Esophagus (tissue), 2 donors: ENCODE measurements around the gene ITGB8. TPM values are rescaled to one million over a fixed set of nuclear protein-coding genes. Genes with fewer than 3 reads are reported as not detected.

Experiments used
- H3K27ac ChIP-seq, 2 donors: one replicate each; pipeline ENCODE4 v1.5.1; 2013; ENCODE audit warnings: low read depth in 2 of 2, mild to moderate bottlenecking in 2 of 2, inconsistent platforms in 1 of 2, low read length in 1 of 2, moderate library complexity in 1 of 2
- H3K27me3 ChIP-seq, 2 donors: one replicate each; pipeline ENCODE4 v1.6.1; 2013; ENCODE audit warnings: low read length in 2 of 2, control low read depth in 1 of 2, mild to moderate bottlenecking in 1 of 2; ENCODE audit not compliant: insufficient read depth in 2 of 2, control insufficient read depth in 1 of 2
- H3K36me3 ChIP-seq, 2 donors: one replicate each; pipeline ENCODE4 v1.6.1; 2013; ENCODE audit warnings: low read length in 1 of 2; ENCODE audit not compliant: control insufficient read depth in 2 of 2, insufficient read depth in 2 of 2
- H3K4me1 ChIP-seq, 2 donors: one replicate each; pipeline ENCODE4 v1.6.1; 2013; ENCODE audit warnings: low read length in 1 of 2; ENCODE audit not compliant: control insufficient read depth in 2 of 2, insufficient read depth in 2 of 2
- H3K4me3 ChIP-seq, 2 donors: one replicate each; pipeline ENCODE4 v1.5.1; 2013; ENCODE audit warnings: low read length in 2 of 2, mild to moderate bottlenecking in 2 of 2, low read depth in 1 of 2, moderate library complexity in 1 of 2
- H3K9me3 ChIP-seq, 2 donors: one replicate each; pipeline ENCODE4 v1.6.1; 2013; ENCODE audit warnings: mild to moderate bottlenecking in 2 of 2, low read depth in 1 of 2, low read length in 1 of 2, moderate library complexity in 1 of 2; ENCODE audit not compliant: control insufficient read depth in 2 of 2, insufficient read depth in 1 of 2
- WGBS, 2 donors: extraction: QIAGEN DNeasy Blood & Tissue Kit; methylation state at CpG; one replicate each; pipeline ENCODE4 v1.1.7; 2013; 5-methylcytosine and 5-hydroxymethylcytosine counted together
- polyA plus RNA-seq, 2 donors: library from polyadenylated mRNA; stranded (reverse); fragments of 200-250 nt; gene quantifications; one replicate each; pipeline ENCODE4 v1.2.3, GENCODE V29; 2013
- donor health status: healthy with polysubstance abuse.
- donor health status: Bipolar disorder and iron deficiency.

ITGB8 gene
- polyA plus RNA-seq, 2 donors: 4.2 to 5.0 TPM

GRCh38 chr7:20456701-20457100 is 126.0 kb downstream of the ITGB8 start:
- Histone ChIP-seq H3K4me3 (no peak overlapping the region), H3K27ac (no peak overlapping the region), H3K9me3 (no peaks in the 10 kb centered on the region), H3K4me1 (no peaks in the 10 kb centered on the region), H3K36me3 (no peaks in the 10 kb centered on the region), H3K27me3 (no peaks in the 10 kb centered on the region)

- 43 to 48% methylated on average over 1 of the region's 1 CpG for WGBS, 2 donors
- H3K9me3 ChIP-seq: no peaks in the 10 kb centered on the region
- H3K4me1 ChIP-seq: no peaks in the 10 kb centered on the region
- H3K27me3 ChIP-seq: no peaks in the 10 kb centered on the region
- H3K36me3 ChIP-seq: no peaks in the 10 kb centered on the region
- no peak overlapping the region for H3K4me3 ChIP-seq
- no peak overlapping the region for H3K27ac ChIP-seq
Observed at GRCh38 chr7:20458521-20458920, 127.8 kb downstream of the ITGB8 start.

- Histone ChIP-seq H3K4me3 (no peak overlapping the region), H3K4me1 (no peaks in the 10 kb centered on the region), H3K36me3 (no peaks in the 10 kb centered on the region), H3K27ac (no peak overlapping the region), H3K27me3 (no peaks in the 10 kb centered on the region), H3K9me3 (no peaks in the 10 kb centered on the region)
- 90 to 91% methylated on average over 4 of the region's 4 CpGs for WGBS, 2 donors
Observed at GRCh38 chr7:20459419-20459818, 128.7 kb downstream of the ITGB8 start.

- Histone ChIP-seq H3K4me1 (no peaks in the 10 kb centered on the region), H3K27me3 (no peaks in the 10 kb centered on the region), H3K36me3 (no peaks in the 10 kb centered on the region), H3K27ac (no peak overlapping the region), H3K9me3 (no peaks in the 10 kb centered on the region), H3K4me3 (no peak overlapping the region)
- WGBS, 2 donors: 81 to 86% methylated on average over 1 of the region's 1 CpG
Observed at GRCh38 chr7:20464891-20465290, 134.2 kb downstream of the ITGB8 start.

Other genes starting within 250 kb of the ITGB8 start
- 1 to 10 TPM; 4.9 to 5.6 TPM for gene MACC1, start 113.5 kb upstream of the ITGB8 start, polyA plus RNA-seq